Thyroid gland (tissue), 4 donors: ENCODE measurements around the gene MSLN. TPM values are rescaled to one million over a fixed set of nuclear protein-coding genes. Genes with fewer than 3 reads are reported as not detected.
A peak's percentile ranks its signal among the peaks of the same experiment; 100 is the strongest.

Experiments
- DNase-seq, 2 donors: peaks; one replicate each; pipeline ENCODE4 v3.0.0-alpha.2; 2019
- H3K27ac ChIP-seq, 3 donors: fragments of 200-600 bp; sonication (generic); 1 replicate in 2 of 3; 2 replicates in 1 of 3; pipeline ENCODE4 v1.5.1; 2016 to 2019; ENCODE audit warnings: mild to moderate bottlenecking in 1 of 3, moderate library complexity in 1 of 3
- H3K27me3 ChIP-seq: fragments of 200-600 bp; sonication (generic); one replicate; pipeline ENCODE4 v1.5.1; 2019
- H3K36me3 ChIP-seq, 2 donors: fragments of 200-600 bp; sonication (generic); one replicate each; pipeline ENCODE4 v1.5.1; 2016 to 2019
- H3K4me1 ChIP-seq, 2 donors: fragments of 200-600 bp; sonication (generic); one replicate each; pipeline ENCODE4 v1.5.1; 2017 to 2019
- H3K4me3 ChIP-seq, 3 donors: fragments of 200-600 bp; sonication (generic); replicated peaks in 1 of 3; 1 replicate in 2 of 3; 2 replicates in 1 of 3; pipeline ENCODE4 v1.5.1; 2016; ENCODE audit warnings: mild to moderate bottlenecking in 1 of 3
- H3K9me3 ChIP-seq: fragments of 200-600 bp; sonication (generic); one replicate; pipeline ENCODE4 v1.5.1; 2017
- CTCF ChIP-seq, 6 experiments: fragments of 200-600 bp in 3 of 6; fragments of 450-650 bp in 3 of 6; sonication (generic) in 3 of 6; IDR thresholded peaks; one replicate each; pipeline ENCODE4 v1.5.1; 2016 to 2019; ENCODE audit warnings: antibody characterized with exemption in 6 of 6, mild to moderate bottlenecking in 2 of 6, inconsistent platforms in 1 of 6, moderate library complexity in 1 of 6
- POLR2A ChIP-seq, 2 donors: fragments of 450-650 bp; IDR thresholded peaks; one replicate each; pipeline ENCODE4 v1.6.1; 2017; ENCODE audit warnings: antibody characterized with exemption in 2 of 2, mild to moderate bottlenecking in 2 of 2, moderate library complexity in 1 of 2
- WGBS, 2 donors: methylation state at CpG; one replicate each; pipeline ENCODE4 v1.1.5; 2017; 5-methylcytosine and 5-hydroxymethylcytosine counted together
- intact Hi-C: fragments of 100-400 bp; cut with DNase I; formaldehyde crosslinking; loops from one replicate; pipeline ENCODE4 v1.15.1; 2023
- total RNA-seq, 4 donors: library from RNA; depleted of rRNA; stranded (reverse); fragments of >200 nt; gene quantifications; one replicate each; pipeline ENCODE4 v1.2.3, GENCODE V29; 2016

Gene MSLN
- total RNA-seq, 4 donors from 2014 or later, result not detected

DNA sequence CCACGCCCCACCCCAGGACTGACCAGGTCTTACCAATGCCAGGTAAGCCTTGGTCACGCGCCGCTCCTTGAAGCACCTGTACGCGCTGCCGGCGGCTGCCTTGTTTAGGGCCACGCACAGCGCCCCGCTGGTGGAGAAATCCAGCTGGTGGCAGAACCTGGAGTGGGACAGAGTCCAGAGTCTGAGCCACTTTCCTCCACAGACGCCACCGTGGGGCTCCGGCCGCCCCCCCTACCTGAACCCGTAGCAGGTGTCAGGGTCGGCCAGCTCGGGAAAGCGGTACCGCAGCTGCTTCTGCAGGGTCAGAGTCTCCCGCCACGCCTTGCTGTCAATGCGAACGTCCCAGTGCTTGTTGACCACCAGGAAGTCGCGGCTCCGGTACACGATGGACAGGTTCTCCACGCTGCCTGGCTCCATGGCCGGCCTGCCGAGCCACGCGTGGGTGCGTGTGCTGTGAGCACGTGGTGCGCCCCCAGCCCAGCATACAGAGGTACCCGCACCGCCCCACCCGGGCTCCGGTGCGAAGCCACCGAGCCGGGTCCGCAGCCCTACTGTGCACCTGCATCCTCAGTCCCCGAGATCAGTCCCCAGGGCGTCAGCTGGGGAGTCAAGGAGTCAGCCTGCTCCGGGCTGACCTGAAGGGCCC is 26.9 kb downstream of the MSLN start:
- no peaks in the 10 kb centered on the region for H3K9me3 ChIP-seq
- TF ChIP-seq CTCF (IDR thresholded peaks at IDR 0.05) (no peak), POLR2A (IDR thresholded peaks at IDR 0.05) (no peak)
- H3K4me3 ChIP-seq, result peak overlapping the region; percentile 78 to 91 (median 86)
- WGBS, 2 donors, result 96% methylated on average over 5 of the region's 47 CpGs; no CpG with 5 or more reads in 1 of the 2 donors
- H3K4me1 ChIP-seq, result peaks cover 14 to 24% of the 10 kb centered on the region in 2 donors
- peaks cover 0 to 6% of the 10 kb centered on the region in 2 donors for H3K36me3 ChIP-seq
- no peaks in the 10 kb centered on the region for H3K27me3 ChIP-seq
- intact Hi-C loops, result no loop called here
- H3K27ac ChIP-seq, result peak overlapping the region in 1 of 3 donors; percentile 27
- peak in 1 of 2 donors; percentile 13 for DNase-seq

- no peaks in the 10 kb centered on the region for H3K9me3 ChIP-seq
- DNase-seq, result no peak
- 0% methylated on average over 8 of the region's 45 CpGs; no CpG with 5 or more reads in 1 of the 2 donors for WGBS, 2 donors
- H3K36me3 ChIP-seq, result peaks cover 0 to 6% of the 10 kb centered on the region in 2 donors
- H3K27me3 ChIP-seq, result no peaks in the 10 kb centered on the region
- TF ChIP-seq POLR2A (IDR thresholded peaks at IDR 0.05) (peak in 1 of 2 donors; percentile 36), CTCF (IDR thresholded peaks at IDR 0.05) (peak in 1 of 6 experiments; percentile 6)
- H3K4me3 ChIP-seq, result peak within 1 kb of the TSS; percentile 78 to 91 (median 86)
- intact Hi-C loops, result no loop called here
- peaks cover 14 to 24% of the 10 kb centered on the region in 2 donors for H3K4me1 ChIP-seq
- peak within 1 kb of the TSS in 1 of 3 donors; percentile 27 for H3K27ac ChIP-seq
These were observed 27.5 kb downstream of the MSLN start, which contains the start of gene RPUSD1 for GRCh38 chr16:787978-788398. Gene RPUSD1 (minus strand): TSS chr16:788381. CDS start chr16:787737, 644 bp downstream.

DNA sequence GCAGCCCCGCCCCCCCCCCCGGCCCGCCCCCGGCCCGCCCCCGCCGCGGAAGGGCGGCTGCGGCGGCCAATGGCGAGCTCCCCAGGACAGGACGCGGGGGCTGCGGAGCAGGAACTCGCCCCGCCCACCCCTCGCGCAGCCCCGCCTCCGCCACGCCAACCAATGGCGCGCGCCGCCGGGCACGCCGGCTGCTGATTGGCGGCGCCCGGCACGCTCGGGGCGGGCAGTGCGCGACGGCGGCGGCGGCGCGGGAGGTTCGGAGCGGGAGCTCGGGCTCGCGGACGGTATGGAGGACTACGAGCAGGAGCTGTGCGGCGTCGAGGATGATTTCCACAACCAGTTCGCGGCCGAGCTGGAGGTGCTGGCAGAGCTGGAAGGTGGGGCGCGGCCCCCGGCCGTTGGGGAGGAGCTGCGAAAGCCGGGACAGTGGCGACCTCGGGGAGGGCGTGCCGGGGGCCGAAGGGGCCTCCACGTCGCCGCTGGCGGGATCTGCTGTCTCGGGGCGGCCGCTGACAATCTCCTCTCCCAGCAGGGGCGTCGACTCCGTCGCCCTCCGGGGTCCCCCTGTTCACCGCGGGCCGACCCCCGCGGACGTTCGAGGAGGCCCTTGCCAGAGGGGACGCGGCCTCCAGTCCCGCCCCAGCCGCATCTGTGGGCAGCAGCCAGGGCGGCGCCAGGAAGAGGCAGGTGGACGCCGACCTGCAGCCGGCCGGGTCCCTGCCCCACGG is 28.0 kb downstream of the MSLN start, which contains the start of gene CHTF18:
TSS of gene CHTF18 (plus strand) at position 222 of the 728 bp plus-strand sequence. CDS start at position 287, 65 bp downstream.
- peak within 1 kb of the TSS in 1 of 3 donors; percentile 27 for H3K27ac ChIP-seq
- intact Hi-C loops, result no loop called here

DNA sequence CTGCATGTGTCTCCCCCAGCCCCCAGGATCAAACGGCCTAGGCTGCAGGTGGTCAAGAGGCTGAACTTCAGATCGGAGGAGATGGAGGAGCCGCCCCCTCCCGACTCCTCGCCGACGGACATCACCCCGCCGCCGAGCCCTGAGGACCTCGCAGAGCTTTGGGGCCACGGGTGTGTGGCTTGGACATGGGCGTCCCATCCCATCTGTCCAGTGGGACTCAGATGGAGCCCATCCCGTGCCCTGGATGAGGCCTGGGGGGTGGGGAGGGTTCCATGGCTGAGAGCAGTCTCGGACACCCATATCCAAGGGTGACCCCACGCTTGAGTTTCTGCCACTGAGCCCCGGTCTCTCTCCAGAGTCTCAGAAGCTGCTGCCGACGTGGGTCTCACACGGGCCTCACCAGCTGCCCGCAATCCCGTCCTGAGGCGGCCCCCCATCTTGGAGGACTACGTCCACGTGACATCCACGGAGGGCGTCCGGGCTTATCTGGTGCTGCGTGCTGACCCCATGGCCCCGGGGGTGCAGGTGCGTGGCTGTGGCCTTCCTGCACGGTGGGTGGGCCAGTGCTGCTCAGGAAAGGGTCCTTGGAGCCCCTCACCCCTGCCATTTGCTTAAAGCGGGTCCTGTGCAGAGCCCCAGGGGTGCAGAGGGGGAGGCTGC is 28.8 kb downstream of the MSLN start:
- intact Hi-C loops, result no loop called here
- H3K27ac ChIP-seq, result no peak overlapping the region
- no peak for TF ChIP-seq CTCF (IDR thresholded peaks at IDR 0.05)
- TF ChIP-seq POLR2A (IDR thresholded peaks at IDR 0.05), result no peak
- H3K36me3 ChIP-seq, result peaks cover 0 to 6% of the 10 kb centered on the region in 2 donors
- H3K27me3 ChIP-seq, result no peaks in the 10 kb centered on the region
- no peak for DNase-seq
- peak overlapping the region in 1 of 3 donors; percentile 60 for H3K4me3 ChIP-seq
- 76 to 100% methylated on average over 1 to 30 of the region's 33 CpGs for WGBS, 2 donors
- peaks cover 14 to 19% of the 10 kb centered on the region in 2 donors for H3K4me1 ChIP-seq
- no peaks in the 10 kb centered on the region for H3K9me3 ChIP-seq

More for the DNA sequence above, 28.0 kb downstream of the MSLN start, which contains the start of gene CHTF18:
- 0% methylated on average over 4 of the region's 97 CpGs; no CpG with 5 or more reads in 1 of the 2 donors for WGBS, 2 donors
- no peaks in the 10 kb centered on the region for H3K9me3 ChIP-seq
- H3K27me3 ChIP-seq, result no peaks in the 10 kb centered on the region
- H3K4me1 ChIP-seq, result peaks cover 14 to 24% of the 10 kb centered on the region in 2 donors
- peak; percentile 90 for DNase-seq
- peaks cover 0 to 6% of the 10 kb centered on the region in 2 donors for H3K36me3 ChIP-seq
- no peak for TF ChIP-seq CTCF (IDR thresholded peaks at IDR 0.05)
- TF ChIP-seq POLR2A (IDR thresholded peaks at IDR 0.05), result no peak
- H3K4me3 ChIP-seq, result peak within 1 kb of the TSS; percentile 78 to 91 (median 86)
